AG04449 (cell line): Measurements from ENCODE around the gene KRTAP5-9.
"Not testable (repeated sequence)": the region's sequence is repeated elsewhere in the genome, so short reads cannot be mapped to it uniquely, and the experiment has no call there.

ENCODE experiments used
- CTCF ChIA-PET: fragments of 350-600 bp; formaldehyde crosslinking; extraction: SDS; loops from one replicate; lab custom pipeline; 2021; ENCODE audit warnings: antibody characterized with exemption; lab: Yijun Ruan, JAX
- POLR2A ChIA-PET: fragments of 400-600, 350-600 bp; formaldehyde crosslinking; extraction: SDS; loops from one replicate; lab custom pipeline; 2020; ENCODE audit warnings: antibody characterized with exemption, inconsistent platforms; lab: Yijun Ruan, JAX
- DNase-seq: peaks from one replicate; pipeline ENCODE4 v3.0.0-alpha.2; 2010; ENCODE audit warnings: low read depth, low spot score
- H3K4me3 ChIP-seq: 2 replicates; pipeline ENCODE4 v1.5.1; 2011; ENCODE audit warnings: low read depth, mild to moderate bottlenecking, control low read depth, low read length
- TF ChIP-seq, protein P1 (sequence below): IDR thresholded peaks from one replicate; pipeline ENCODE4 v1.5.1; 2011; ENCODE audit warnings: mild to moderate bottlenecking, moderate library complexity, low read length, control low read depth, inconsistent platforms; ENCODE audit not compliant: insufficient read depth; ENCODE audit errors: missing control alignments

KRTAP5-9 gene

GRCh38 chr11:71532036-71532610 is 16.1 kb upstream of the KRTAP5-9 start:
- no peak for DNase-seq
- POLR2A ChIA-PET: no interaction called here
- CTCF ChIA-PET: interaction anchor here (0.6 kb wide), 1 partner anchor 48 kb away, joined by 3 read pairs; no protein-coding TSS in a partner anchor
- H3K4me3 ChIP-seq: no peak overlapping the region
- TF ChIP-seq, protein P1, sequence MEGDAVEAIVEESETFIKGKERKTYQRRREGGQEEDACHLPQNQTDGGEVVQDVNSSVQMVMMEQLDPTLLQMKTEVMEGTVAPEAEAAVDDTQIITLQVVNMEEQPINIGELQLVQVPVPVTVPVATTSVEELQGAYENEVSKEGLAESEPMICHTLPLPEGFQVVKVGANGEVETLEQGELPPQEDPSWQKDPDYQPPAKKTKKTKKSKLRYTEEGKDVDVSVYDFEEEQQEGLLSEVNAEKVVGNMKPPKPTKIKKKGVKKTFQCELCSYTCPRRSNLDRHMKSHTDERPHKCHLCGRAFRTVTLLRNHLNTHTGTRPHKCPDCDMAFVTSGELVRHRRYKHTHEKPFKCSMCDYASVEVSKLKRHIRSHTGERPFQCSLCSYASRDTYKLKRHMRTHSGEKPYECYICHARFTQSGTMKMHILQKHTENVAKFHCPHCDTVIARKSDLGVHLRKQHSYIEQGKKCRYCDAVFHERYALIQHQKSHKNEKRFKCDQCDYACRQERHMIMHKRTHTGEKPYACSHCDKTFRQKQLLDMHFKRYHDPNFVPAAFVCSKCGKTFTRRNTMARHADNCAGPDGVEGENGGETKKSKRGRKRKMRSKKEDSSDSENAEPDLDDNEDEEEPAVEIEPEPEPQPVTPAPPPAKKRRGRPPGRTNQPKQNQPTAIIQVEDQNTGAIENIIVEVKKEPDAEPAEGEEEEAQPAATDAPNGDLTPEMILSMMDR: no peak

- DNase-seq, H3K4me3 ChIP-seq, POLR2A ChIA-PET, CTCF ChIA-PET: not testable (repeated sequence)
Observed at GRCh38 chr11:71534711-71535608, 13.3 kb upstream of the KRTAP5-9 start.

GRCh38 chr11:71535825-71536224 is 12.4 kb upstream of the KRTAP5-9 start:
- H3K4me3 ChIP-seq: no peak overlapping the region
- POLR2A ChIA-PET: no interaction called here
- DNase-seq: no peak
- CTCF ChIA-PET: no interaction called here
- TF ChIP-seq, protein P1: no peak

DNA sequence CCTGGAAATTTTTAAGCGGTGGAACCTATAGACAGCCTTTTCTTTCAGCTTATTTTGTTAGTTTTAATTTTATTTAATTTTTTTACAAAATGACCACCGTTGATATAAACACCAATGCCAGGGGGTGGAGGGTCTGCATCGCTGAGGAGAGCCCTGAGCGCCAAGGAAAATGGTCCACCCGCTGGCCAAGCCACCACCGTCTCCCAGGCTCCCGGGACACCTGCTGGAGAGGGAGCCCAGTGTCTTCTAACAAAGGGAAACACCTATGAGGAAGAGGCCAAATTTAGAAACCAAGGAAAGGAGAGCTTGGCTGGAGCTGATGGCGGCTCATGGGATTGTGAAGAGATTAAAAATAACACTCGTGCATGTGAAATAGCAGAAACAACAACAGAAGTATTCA is 10.7 kb upstream of the KRTAP5-9 start:
- DNase-seq: no peak
- CTCF ChIA-PET: no interaction called here
- no peak overlapping the region for H3K4me3 ChIP-seq
- TF ChIP-seq, protein P1: no peak
- POLR2A ChIA-PET: no interaction called here

DNA sequence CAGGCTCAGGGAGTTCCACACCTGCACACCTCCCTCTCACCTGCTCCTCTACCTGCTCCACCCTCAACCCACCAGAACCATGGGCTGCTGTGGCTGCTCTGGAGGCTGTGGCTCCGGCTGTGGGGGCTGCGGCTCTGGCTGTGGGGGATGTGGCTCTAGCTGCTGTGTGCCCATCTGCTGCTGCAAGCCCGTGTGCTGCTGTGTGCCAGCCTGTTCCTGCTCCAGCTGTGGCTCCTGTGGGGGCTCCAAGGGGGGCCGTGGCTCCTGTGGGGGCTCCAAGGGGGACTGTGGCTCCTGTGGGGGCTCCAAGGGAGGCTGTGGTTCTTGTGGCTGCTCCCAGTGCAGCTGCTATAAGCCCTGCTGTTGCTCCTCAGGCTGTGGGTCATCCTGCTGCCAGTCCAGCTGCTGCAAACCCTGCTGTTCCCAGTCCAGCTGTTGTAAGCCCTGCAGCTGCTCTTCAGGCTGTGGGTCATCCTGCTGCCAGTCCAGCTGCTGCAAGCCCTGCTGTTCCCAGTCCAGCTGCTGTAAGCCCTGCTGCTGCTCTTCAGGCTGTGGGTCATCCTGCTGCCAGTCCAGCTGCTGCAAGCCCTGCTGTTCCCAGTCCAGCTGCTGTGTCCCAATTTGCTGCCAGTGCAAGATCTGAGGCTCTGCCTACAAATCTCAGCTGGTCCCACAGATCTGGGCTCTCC is 10.1 kb upstream of the KRTAP5-9 start, which contains the start of gene KRTAP5-8:
TSS of gene KRTAP5-8 (plus strand) at position 49 of the 689 bp plus-strand sequence. CDS start at position 80, 31 bp downstream.
- POLR2A ChIA-PET, DNase-seq, CTCF ChIA-PET, H3K4me3 ChIP-seq: not testable (repeated sequence)

- CTCF ChIA-PET: no interaction called here
- DNase-seq: no peak
- TF ChIP-seq, protein P1: no peak
- POLR2A ChIA-PET: no interaction called here
- H3K4me3 ChIP-seq: no peak overlapping the region
Observed at GRCh38 chr11:71538666-71538990, 9.6 kb upstream of the KRTAP5-9 start.

GRCh38 chr11:71539017-71539416 is 9.2 kb upstream of the KRTAP5-9 start:
- CTCF ChIA-PET: no interaction called here
- DNase-seq: no peak
- H3K4me3 ChIP-seq: no peak overlapping the region
- TF ChIP-seq, protein P1: no peak
- POLR2A ChIA-PET: no interaction called here

DNA sequence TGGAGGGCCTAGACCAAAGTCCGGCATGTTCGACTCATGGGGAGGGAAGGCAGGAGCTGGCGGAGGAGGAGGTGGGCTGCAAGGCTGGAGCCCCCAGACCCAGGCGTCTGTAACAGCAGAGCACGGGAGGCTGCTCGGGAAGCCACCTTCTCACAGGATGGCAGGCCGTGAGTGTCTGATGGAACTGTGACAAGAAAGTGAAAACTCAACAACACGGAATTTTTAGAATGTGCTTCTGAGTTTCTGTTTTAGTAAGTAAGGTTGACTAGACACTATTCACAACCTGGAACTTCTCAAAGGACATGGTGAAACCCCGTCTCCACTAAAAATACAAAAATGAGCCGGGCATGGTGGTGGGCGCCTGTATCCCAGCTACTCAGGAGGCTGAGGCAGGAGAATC is 8.2 kb upstream of the KRTAP5-9 start:
- CTCF ChIA-PET, DNase-seq, H3K4me3 ChIP-seq, POLR2A ChIA-PET: not testable (repeated sequence)

DNA sequence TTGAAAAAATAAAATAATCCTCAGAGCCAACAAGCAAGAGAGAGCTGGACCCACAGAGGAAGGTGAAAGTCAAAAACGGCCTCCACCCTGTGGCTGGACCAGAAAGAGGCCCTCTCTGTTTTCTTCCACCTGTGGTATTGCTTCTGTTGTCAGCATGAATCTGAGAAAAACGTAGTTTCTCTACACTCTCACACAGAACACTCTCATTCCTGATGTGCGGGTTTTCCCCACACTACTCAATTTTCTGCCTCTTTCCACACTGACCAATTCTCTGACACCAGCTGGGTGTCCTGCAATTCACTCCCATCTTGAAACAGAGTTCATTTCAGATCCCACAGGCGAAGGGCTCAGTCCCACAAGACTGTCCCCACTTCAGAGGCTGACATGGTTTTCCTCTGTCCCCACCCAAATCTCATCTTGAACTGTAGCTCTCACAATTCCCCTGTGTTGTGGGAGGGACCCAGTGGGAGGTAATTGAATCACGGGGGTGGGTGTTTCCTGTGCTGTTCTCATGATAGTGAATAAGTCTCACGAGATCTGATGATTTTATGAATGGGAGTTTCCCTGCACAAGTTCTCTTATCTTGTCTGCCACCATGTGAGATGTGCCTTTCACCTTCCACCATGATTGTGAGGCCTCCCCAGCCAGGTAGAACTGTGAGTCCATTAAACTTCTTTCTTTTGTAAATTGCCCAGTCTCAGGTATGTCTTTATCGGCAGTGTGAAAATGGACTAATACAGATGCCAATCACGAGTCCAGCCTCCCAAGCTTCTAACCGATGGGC is 7.5 kb upstream of the KRTAP5-9 start:
- DNase-seq, CTCF ChIA-PET, POLR2A ChIA-PET, H3K4me3 ChIP-seq: not testable (repeated sequence)
